PFSK-1 (cell line): ENCODE data around the gene CEP72.

ENCODE experiments used
- FOXP2 ChIP-seq: optimal IDR thresholded peaks from 2 replicates; pipeline ENCODE3; 2011; ENCODE audit warnings: borderline replicate concordance, control low read depth, inconsistent platforms; ENCODE audit not compliant: insufficient read depth; ENCODE audit errors: extremely low read length, extremely low read depth
- POLR2AphosphoS5 ChIP-seq: IDR thresholded peaks from 2 replicates; pipeline ENCODE4 v1.6.1; 2012; ENCODE audit warnings: low read depth, mild to moderate bottlenecking, control low read depth, low read length, moderate library complexity
- SIN3A ChIP-seq: IDR thresholded peaks from 2 replicates; pipeline ENCODE4 v1.6.1; 2012; ENCODE audit warnings: mild to moderate bottlenecking, low read length, moderate library complexity, borderline replicate concordance; ENCODE audit not compliant: insufficient read depth
- TAF1 ChIP-seq: IDR thresholded peaks from 2 replicates; pipeline ENCODE4 v1.6.1; 2012; ENCODE audit warnings: low read length, control low read depth, borderline replicate concordance; ENCODE audit not compliant: insufficient read depth
- TF ChIP-seq, protein P1 (sequence below), 2 experiments: IDR thresholded peaks; 2 replicates each; pipeline versions ENCODE4 v1.6.1 to v1.8.0; 2011 to 2012; ENCODE audit warnings: low read depth in 2 of 2, low read length in 2 of 2, control low read depth in 1 of 2, inconsistent platforms in 1 of 2, mild to moderate bottlenecking in 1 of 2, moderate library complexity in 1 of 2; ENCODE audit not compliant: insufficient read depth in 1 of 2

The CEP72 gene

DNA sequence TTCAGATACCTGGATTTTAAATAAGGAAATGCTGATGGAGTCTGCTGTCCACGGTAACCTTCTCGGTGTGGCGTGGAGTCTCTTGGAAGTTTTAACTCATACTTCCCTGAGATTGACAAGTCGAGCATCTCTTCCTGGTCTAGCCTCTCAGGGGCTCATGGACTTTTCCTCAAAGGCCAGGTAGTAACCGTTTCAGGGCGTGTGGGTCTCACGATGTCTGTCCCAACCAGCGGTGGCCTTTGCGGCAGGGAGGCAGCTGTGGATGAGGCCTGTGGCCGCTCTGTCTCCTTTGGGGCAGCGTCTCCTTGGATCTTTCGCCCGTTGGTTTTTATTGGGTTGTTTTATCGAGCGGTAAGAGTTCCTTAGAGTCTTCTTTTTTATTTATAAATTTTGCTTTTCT lies 32.8 kb downstream of the CEP72 start:
- no peak for TF ChIP-seq POLR2AphosphoS5
- TF ChIP-seq, protein P1, sequence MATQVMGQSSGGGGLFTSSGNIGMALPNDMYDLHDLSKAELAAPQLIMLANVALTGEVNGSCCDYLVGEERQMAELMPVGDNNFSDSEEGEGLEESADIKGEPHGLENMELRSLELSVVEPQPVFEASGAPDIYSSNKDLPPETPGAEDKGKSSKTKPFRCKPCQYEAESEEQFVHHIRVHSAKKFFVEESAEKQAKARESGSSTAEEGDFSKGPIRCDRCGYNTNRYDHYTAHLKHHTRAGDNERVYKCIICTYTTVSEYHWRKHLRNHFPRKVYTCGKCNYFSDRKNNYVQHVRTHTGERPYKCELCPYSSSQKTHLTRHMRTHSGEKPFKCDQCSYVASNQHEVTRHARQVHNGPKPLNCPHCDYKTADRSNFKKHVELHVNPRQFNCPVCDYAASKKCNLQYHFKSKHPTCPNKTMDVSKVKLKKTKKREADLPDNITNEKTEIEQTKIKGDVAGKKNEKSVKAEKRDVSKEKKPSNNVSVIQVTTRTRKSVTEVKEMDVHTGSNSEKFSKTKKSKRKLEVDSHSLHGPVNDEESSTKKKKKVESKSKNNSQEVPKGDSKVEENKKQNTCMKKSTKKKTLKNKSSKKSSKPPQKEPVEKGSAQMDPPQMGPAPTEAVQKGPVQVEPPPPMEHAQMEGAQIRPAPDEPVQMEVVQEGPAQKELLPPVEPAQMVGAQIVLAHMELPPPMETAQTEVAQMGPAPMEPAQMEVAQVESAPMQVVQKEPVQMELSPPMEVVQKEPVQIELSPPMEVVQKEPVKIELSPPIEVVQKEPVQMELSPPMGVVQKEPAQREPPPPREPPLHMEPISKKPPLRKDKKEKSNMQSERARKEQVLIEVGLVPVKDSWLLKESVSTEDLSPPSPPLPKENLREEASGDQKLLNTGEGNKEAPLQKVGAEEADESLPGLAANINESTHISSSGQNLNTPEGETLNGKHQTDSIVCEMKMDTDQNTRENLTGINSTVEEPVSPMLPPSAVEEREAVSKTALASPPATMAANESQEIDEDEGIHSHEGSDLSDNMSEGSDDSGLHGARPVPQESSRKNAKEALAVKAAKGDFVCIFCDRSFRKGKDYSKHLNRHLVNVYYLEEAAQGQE (IDR thresholded peaks at IDR 0.05; ENCODE audit: insufficient read depth in 1 of 2, low read depth in 2 of 2, low read length in 2 of 2), result no peak
- TF ChIP-seq TAF1, result no peak
- TF ChIP-seq SIN3A, result no peak
- TF ChIP-seq FOXP2, result no peak

DNA sequence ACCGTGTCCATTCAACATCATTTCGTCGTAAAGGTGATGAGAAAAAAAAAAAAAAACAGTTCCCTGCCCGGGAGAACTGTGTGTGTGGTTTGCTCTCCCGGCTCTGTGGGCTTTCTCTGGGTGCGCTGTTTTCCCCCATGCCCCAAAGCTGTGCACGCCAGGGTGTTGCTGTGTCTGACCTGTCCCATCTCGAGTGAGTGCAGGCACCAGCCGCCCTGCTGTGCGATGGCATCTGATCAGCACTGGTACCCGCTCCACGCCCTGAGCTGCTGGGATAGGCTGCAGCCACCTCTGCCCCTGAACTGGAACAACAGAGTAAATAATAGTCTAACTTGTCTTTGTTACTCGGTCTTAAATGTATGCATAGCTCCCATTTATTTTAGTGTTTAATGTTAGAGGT lies 33.3 kb downstream of the CEP72 start:
- TF ChIP-seq POLR2AphosphoS5 (no peak), TAF1 (no peak), FOXP2 (no peak)
- TF ChIP-seq, protein P1 (IDR thresholded peaks at IDR 0.05; ENCODE audit: insufficient read depth in 1 of 2, low read depth in 2 of 2, low read length in 2 of 2), result no peak

DNA sequence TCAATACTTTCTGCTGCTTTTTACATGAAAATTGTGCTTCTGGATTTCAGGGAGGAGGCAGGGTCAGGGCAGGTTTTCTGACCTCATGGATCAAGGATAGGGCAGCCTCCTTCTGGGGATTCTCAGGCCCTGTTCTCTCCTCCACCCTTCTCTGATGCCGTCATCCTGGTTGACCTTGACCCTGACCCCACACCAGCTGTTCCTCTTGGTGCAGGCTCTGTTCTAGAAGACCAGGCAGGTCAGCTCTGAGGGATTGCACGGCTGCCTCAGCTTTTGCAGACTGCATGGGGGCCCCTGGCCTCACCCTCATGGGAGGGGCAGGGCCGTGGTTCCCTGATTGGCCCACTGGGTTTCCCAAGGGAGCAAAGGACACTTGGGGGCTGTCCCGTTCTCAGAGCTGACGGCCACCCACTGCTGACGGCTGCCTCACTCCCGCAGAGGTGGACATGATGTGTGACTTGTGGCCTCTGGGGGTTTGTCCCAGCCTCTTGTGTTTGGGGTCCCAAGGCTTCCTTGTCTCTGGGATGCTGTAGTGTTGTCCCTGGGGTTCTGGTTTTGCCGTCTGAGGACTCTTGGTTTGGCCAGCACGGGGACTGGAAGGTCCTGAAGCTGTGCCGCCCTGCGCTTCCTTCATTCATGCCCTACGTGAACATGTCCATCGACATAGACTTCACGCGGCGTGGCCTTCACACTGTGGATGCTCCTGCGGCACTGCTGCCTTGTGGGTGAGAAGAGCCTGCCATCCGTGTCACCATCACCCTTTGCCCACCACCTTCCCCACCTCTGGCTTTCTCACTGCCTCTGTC lies 34.5 kb downstream of the CEP72 start:
- TF ChIP-seq, protein P1 (IDR thresholded peaks at IDR 0.05; ENCODE audit: insufficient read depth in 1 of 2, low read depth in 2 of 2, low read length in 2 of 2), result no peak
- TF ChIP-seq SIN3A (no peak), FOXP2 (no peak), TAF1 (no peak), POLR2AphosphoS5 (no peak)

DNA sequence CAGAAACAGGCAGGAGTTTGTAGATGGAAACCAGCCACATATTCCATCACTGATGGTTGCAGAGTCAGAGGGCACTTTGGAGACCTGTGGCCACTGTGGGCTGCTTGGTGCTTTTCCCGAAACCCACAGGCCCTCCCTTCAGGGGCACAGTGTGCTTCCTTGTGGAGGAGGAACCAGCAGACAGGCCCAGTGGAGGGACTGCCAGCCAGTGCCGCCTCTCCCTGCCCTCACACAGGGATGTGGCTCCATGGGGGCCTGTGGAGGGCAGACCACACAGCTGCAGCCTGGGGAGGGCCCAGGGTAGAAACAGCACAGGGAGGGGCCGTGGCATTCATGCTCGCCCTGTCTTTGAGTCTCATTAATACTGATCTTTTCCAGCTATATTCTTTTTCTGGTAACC lies 35.2 kb downstream of the CEP72 start:
- no peak for TF ChIP-seq TAF1
- no peak for TF ChIP-seq SIN3A
- TF ChIP-seq, protein P1 (IDR thresholded peaks at IDR 0.05; ENCODE audit: insufficient read depth in 1 of 2, low read depth in 2 of 2, low read length in 2 of 2), result no peak
- no peak for TF ChIP-seq POLR2AphosphoS5
- TF ChIP-seq FOXP2, result no peak
